Neural progenitor cell (in vitro differentiated cells): Measurements from ENCODE around the gene IFRD1.

ENCODE experiments used
- CTCF ChIP-seq: fragments of 200-600 bp; sonication (generic); IDR thresholded peaks from 2 replicates; pipeline ENCODE4 v1.5.1; 2017; ENCODE audit warnings: antibody characterized with exemption, mild to moderate bottlenecking
- EZH2 ChIP-seq: fragments of 200-600 bp; sonication (generic); IDR thresholded peaks from 2 replicates; pipeline ENCODE4 v1.6.1; 2017; ENCODE audit warnings: antibody characterized with exemption, mild to moderate bottlenecking, moderate library complexity
- EZH2phosphoT487 ChIP-seq: fragments of 200-600 bp; sonication (generic); IDR thresholded peaks from 2 replicates; pipeline ENCODE4 v1.6.1; 2017; ENCODE audit warnings: antibody characterized with exemption

DNA sequence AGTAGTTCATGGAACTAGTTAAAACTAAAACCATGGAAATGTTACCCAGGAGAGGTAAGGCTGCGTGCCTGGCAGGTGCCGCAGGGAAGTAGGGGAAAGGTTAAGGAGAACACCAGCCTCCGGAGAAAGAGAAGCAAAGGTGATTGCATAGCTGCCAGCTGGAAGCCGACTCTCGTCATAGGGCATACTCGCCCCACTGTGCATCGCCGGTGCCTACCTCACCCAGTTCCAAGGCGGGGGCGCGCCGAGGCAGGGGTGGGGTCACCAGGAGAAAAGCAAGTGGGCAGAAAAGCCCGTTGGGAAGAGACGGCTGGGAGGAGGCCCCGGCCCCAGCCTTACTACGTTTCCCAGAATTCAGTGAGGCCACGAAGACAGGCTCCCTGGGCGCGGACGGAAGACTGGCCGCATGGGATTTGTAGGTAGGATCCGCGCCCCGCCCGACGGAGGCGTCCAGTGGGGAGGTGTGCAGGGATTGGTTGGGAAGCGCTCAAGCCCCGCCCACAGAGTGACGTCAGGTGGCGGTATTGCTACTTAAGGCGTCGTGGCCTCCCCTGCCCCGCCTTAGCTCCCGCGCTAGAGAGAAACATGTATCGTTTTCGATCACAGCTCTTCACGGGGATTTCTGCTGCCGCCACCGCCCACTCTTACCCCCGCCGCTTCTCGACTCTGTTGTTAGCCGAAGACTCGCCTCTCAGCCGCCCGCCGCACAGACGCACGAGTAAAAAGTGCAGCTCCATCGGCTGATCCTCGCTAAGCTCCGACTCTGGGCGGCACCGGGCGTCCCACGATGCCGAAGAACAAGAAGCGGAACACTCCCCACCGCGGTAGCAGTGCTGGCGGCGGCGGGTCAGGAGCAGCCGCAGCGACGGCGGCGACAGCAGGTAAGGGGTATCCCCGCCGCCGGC, at the start of gene IFRD1:
- TF ChIP-seq CTCF: no peak
- TF ChIP-seq EZH2: no peak
- no peak for TF ChIP-seq EZH2phosphoT487
